Measurements from ENCODE around the gene CYLD. TPM values are rescaled to one million over a fixed set of nuclear protein-coding genes. Genes with fewer than 3 reads are reported as not detected.

CYLD gene
- total and polyA plus RNA-seq, 2 donors (not counting 3 experiments of a cell fraction or from before 2014, with no cell fraction given), result 7.4 to 21.5 TPM

DNA sequence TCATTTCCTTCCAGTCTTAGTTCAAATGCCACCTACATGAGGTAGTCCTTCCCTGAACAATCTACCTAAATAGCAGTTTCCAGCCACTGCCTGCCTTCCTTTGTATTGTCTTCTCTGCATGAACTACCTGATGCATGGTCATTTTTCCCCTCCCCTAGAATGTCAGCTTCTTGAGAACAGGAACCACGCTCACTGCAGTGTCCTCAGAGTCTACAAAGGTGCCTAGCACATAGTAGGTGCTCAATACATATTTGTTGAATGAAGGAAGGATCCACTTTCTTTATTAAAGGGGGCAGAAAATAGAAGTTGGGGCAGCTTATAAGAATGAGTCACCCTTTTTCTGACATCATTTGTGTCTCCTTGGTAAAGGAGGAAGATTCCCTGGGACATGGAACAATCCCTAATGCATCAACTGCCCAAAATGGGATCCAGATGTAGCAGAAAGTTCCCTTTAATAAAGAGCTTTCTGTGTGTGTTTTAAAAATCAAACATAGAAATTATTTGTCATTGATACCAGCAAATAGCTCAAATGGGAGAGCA lies 4.4 kb upstream of the CYLD start:
- no peak overlapping the region for H2AFZ ChIP-seq (ENCODE audit: low read depth, low read length)
- no TSS peak for BruUV-seq (replicated peaks)
- no peaks in the 10 kb centered on the region for H3K36me3 ChIP-seq (ENCODE audit: control insufficient read depth in 2 of 2, extremely low read depth in 1 of 2, insufficient read depth in 2 of 2, low read length in 2 of 2)
- no peak for FAIRE-seq
- no peak overlapping the region for H3K9ac ChIP-seq (replicated peaks; ENCODE audit: extremely low read depth, insufficient read depth, low read length)
- no peak for DNase-seq (ENCODE audit: low read depth, low spot score)
- POLR2A ChIA-PET, result no interaction called here
- no peaks in the 10 kb centered on the region for H3K79me2 ChIP-seq (ENCODE audit: control insufficient read depth, insufficient read depth, low read length)
- H3K9me3 ChIP-seq (replicated peaks; ENCODE audit: control insufficient read depth, insufficient read depth, low read length), result no peaks in the 10 kb centered on the region
- CTCF ChIA-PET, result interaction anchor here (0.9 to 2.9 kb wide), 4 partner anchors 37 to 382 kb away, joined by 3 to 14 read pairs (median 3); no protein-coding TSS in a partner anchor
- no peak overlapping the region for H3K27ac ChIP-seq (ENCODE audit: insufficient read depth, low read depth, low read length)
- H3K4me1 ChIP-seq (ENCODE audit: control insufficient read depth, extremely low read depth, insufficient read depth, low read length), result peaks cover 5% of the 10 kb centered on the region
- H3K4me3 ChIP-seq (replicated peaks in 1 of 3; ENCODE audit: insufficient read depth in 1 of 3, low read depth in 1 of 3, low read length in 3 of 3), result no peak overlapping the region
- intact Hi-C loops (cut with micrococcal nuclease), result no loop called here
- no peaks in the 10 kb centered on the region for H3K9me1 ChIP-seq (replicated peaks; ENCODE audit: control insufficient read depth, extremely low read depth, insufficient read depth, low read length)
- H4K20me1 ChIP-seq (replicated peaks; ENCODE audit: control insufficient read depth, extremely low read depth, insufficient read depth, low read length), result no peaks in the 10 kb centered on the region
- H3K27me3 ChIP-seq (ENCODE audit: control insufficient read depth in 2 of 2, insufficient read depth in 2 of 2, low read length in 2 of 2), result peaks cover 2 to 3% of the 10 kb centered on the region in 2 experiments
- no peak overlapping the region for H3K4me2 ChIP-seq (ENCODE audit: insufficient read depth, low read length)
- no peak for TF ChIP-seq MYC (IDR thresholded peaks at IDR 0.05; ENCODE audit: low read depth, low read length)
- no peak for TF ChIP-seq MAX (IDR thresholded peaks at IDR 0.05; ENCODE audit: insufficient read depth, insufficient read length)
- no peak for TF ChIP-seq GATA2 (IDR thresholded peaks at IDR 0.05; ENCODE audit: insufficient read depth, insufficient read length, low read depth, low read length)
- peak; percentile 32 for TF ChIP-seq JUN (IDR thresholded peaks at IDR 0.05; ENCODE audit: borderline replicate concordance, insufficient read depth, insufficient read length, low read depth)
- TF ChIP-seq POLR2A (IDR thresholded peaks at IDR 0.05; ENCODE audit: low read depth, low read length), result no peak
- TF ChIP-seq FOS (IDR thresholded peaks at IDR 0.05; ENCODE audit: borderline replicate concordance, insufficient read depth, low read length), result no peak
- no peak for TF ChIP-seq EZH2 (IDR thresholded peaks at IDR 0.05; ENCODE audit: borderline replicate concordance, low read depth, low read length, severe bottlenecking)
- TF ChIP-seq CTCF (IDR thresholded peaks at IDR 0.05; ENCODE audit: extremely low read depth in 1 of 2, insufficient read depth in 1 of 2, low read depth in 1 of 2, low read length in 2 of 2), result no peak
- dilution Hi-C loops (cut with MboI; ENCODE audit: extremely low pct_ligation_motif_present, low sequenced_read_pairs), result no loop called here

Measured in endothelial cell of umbilical vein (primary cell).